GM18951 (cell line): ENCODE measurements around the gene SCLY.

ENCODE experiments used
- POLR2A ChIP-seq: IDR thresholded peaks from 4 replicates; pipeline ENCODE4 v1.6.1; 2011; ENCODE audit warnings: mild to moderate bottlenecking; ENCODE audit not compliant: insufficient read length, insufficient read depth; ENCODE audit errors: extremely low read depth
- in situ Hi-C: fragments of 300-500 bp; cut with MboI; formaldehyde crosslinking; loops from one replicate; pipeline ENCODE4 v1.12.0; 2022; ENCODE audit warnings: low sequenced_read_pairs, mixed read lengths, inconsistent platforms; ENCODE audit not compliant: unreplicated experiment

The SCLY gene, protein sequence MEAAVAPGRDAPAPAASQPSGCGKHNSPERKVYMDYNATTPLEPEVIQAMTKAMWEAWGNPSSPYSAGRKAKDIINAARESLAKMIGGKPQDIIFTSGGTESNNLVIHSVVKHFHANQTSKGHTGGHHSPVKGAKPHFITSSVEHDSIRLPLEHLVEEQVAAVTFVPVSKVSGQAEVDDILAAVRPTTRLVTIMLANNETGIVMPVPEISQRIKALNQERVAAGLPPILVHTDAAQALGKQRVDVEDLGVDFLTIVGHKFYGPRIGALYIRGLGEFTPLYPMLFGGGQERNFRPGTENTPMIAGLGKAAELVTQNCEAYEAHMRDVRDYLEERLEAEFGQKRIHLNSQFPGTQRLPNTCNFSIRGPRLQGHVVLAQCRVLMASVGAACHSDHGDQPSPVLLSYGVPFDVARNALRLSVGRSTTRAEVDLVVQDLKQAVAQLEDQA

DNA sequence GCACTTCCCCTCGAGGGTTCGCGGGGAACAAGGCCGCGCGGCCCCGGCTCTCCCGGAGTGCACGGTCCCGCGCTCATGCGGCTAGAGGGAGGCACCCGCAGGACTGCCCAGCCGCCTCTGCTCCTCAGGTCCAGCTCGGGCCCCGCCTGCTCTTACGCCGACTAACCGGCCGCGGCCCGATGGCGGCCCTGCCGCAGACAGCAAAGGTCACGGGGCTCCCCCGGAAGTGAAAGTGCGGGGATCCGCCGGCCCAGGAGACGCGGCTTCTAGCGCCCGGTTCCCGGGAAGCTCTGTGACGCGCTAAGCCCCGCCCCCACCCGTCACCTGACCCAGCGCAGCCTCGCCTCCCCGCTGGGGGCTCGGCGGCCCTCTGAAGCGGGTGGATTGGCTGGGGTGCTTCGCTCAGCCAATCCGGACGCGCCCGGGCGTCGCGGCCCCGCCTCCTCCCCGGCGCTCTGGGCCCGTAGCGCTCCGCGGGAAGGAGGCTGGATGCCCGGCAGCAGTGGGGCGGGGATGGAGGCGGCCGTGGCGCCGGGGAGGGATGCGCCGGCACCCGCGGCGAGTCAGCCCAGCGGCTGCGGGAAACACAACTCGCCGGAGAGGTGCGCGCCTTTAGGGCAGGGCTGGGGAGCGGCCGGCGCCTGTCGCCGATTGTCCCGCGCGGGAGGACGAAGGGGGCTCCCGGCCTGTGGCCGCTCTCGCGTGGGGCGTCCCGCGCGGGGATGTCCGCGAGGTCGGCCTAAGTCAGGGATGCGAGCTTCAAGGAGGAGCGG is at the start of gene SCLY:
TSS of gene SCLY (plus strand) at position 460 of the 773 bp plus-strand sequence. CDS start at position 514, 54 bp downstream.
- in situ Hi-C loops = no loop called here
- TF ChIP-seq POLR2A = peak; percentile 89

DNA sequence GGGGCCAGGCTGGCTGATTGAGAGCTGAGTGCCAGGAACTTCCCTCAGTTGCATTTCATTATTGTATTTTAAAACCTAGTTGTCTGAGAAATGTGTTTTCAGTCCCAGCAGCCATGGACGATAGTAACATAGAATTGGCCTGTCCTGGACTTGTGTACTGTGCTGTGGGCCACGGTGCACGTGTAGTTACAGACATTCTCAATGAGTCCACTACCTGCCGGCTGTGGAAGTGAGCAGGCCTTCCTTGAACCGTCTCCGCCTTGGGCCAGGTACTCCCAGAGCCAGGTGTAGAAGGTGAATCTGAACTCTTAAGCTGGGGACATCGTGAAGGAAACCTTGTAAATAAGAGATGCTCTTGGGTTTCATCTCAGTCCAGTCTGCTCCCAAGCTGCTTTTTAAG is 47.0 kb upstream of the SCLY start:
- in situ Hi-C loops = no loop called here
- no peak for TF ChIP-seq POLR2A

DNA sequence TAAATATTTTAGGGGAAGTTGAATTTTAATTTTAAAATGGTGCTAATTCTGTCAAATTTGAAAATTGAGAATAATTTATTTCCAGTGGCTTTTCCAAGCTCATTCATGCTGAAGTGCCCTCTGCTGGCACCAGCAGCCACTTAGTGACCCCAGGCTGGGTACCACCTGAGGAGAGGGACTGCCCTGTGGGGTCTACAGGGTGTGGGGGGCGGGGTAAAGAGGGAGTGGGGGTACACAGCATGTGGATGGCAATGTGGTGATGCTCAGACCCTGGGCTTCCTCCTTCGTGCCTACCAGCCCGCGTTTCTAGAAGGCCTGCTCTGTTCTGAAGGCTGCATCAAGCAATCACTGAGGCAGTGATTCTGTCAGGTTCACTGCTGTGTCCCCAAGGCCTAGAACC is 45.1 kb upstream of the SCLY start:
- no peak for TF ChIP-seq POLR2A
- in situ Hi-C loops = no loop called here

DNA sequence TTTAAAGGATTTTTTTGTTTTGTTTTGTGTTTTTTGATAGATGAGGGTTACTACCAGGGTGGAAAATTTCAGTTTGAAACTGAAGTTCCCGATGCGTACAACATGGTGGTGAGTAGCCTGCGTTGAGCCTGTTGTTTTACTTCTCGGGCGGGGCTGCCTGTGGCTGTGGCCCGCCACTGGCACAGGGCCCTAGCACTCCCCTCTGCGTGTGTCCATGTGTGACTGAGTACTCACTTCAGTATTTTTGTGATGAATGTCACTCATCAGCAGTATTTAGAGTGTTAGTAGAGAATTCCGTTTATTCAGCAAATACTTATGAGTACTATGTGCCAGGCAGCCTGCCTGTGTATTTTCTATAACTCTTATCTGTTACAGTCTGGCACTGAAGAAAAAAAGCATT is 44.3 kb upstream of the SCLY start:
- in situ Hi-C loops = no loop called here
- no peak for TF ChIP-seq POLR2A

DNA sequence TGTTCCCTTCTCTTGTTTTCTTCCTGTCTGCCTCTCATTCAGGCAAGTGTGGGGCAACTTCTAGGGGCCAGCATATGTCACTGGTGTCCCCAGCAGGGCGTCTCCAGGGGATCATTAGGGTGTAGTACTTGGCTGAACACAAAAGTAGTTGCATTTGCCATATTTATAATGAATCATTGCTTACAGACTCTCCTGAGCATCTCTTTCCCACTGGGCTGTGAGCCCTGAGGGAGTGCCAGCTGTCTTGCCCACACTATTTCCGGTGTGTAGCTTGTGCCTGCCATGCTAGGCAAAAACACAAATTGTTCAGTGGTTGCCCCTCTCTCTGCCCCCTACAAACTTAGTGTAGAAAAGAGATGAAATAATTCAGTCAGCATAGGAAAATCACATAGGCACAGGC is 40.8 kb upstream of the SCLY start:
- in situ Hi-C loops = no loop called here

DNA sequence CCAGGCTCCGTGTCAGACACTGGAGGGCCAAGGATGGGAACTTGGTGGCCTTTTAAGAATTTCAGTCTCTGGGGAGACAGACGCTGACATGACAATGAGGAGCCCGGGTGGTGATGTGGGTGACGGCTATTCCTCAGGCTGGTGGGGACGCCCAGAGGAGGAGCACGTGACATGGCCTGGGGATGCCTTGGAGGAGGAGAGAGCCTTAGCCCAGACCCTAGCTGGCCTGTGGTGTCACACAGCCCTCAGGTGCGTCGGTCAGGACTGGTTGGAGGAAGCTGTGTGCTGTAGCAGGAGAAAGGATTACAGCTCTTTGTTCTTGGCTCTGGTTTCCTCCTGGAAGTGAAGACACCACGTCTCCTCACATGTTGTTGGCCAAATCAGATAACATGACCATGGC is 40.0 kb upstream of the SCLY start:
- no peak for TF ChIP-seq POLR2A
- in situ Hi-C loops = no loop called here

More for the DNA sequence above, 40.8 kb upstream of the SCLY start:
- no peak for TF ChIP-seq POLR2A

DNA sequence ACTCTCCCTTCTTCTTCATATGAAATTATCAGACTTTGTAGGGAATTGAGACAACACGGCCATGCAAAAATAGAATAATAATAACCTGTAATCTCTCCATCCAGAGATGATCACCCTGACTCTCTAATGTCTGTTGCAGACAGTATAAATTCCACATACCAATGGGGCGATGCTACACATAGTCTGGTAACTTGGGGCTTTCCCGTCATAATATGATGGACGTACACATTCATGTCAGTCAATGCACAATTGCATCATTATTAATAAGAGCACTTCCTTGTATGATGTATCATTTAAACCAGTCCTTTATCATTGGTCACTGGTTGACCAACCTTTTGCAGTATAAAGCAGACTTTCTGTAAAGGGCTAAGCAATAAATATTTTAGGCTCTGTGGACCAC is 39.5 kb upstream of the SCLY start:
- in situ Hi-C loops = no loop called here
- no peak for TF ChIP-seq POLR2A

DNA sequence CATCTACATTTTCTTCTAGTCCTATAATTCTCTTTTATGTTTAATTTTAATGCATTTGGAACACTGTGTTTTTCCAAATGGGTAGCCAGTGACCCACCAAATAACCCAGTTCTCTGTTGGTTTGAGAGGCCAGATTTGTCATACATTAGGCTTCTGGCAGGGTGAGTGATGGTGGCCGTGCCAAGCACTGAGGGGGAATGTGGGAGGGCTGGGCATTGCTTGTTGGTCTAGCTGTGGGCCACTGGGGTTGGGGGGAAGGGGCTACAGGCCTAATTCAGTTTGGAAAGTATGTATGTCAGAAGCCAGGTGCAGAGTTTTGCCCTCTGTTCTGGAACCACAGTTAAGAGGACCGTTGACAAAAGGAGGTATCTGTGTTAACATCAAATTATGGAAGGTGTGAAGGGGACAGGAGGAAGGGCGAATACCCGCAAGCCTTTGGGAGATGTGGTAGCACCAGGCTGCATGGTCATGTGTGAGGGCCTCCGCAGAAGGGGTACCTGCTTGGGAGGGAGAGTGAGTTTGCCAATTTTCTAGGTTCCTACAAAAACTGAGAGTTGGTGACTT is 38.1 kb upstream of the SCLY start:
- no peak for TF ChIP-seq POLR2A
- in situ Hi-C loops = no loop called here

DNA sequence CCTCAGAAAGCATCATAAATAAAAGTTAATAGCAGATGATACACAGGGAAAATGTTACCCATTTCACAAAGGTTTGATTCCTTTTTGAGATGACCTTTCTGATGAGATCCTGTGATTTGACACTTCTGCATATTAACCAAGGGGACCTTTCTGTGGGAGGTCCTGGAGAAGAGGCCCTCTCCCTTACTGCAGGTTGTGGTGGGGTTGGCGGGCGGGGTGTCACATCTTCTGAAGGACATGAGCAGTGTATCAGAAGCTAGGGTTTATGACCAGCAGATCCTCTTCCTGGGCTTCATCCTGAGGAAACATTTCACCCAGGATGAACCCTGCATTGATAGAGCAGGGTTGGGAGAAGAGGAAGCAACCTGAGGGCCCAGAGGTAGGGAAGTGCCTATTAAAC is 37.2 kb upstream of the SCLY start:
- in situ Hi-C loops = no loop called here
- TF ChIP-seq POLR2A = no peak

DNA sequence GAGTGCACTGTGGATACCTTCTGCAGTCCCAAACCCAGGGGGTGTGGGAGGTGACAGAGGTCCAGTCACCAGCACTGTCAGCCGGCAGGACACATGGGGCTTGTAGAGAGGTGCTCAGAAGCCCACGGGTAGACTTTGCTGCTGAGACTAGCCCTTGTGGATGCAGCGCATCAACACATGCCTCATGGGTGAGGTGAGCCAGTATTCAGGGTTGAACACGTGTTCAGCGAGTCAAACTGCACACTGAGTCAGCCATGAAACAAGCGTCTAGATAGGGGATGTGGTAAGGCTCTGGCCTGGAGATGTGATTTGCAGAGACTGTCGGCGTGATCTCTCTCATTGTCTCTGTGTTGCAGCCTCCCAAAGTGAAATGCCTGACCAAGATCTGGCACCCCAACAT is 35.8 kb upstream of the SCLY start:
- in situ Hi-C loops = no loop called here
- no peak for TF ChIP-seq POLR2A

DNA sequence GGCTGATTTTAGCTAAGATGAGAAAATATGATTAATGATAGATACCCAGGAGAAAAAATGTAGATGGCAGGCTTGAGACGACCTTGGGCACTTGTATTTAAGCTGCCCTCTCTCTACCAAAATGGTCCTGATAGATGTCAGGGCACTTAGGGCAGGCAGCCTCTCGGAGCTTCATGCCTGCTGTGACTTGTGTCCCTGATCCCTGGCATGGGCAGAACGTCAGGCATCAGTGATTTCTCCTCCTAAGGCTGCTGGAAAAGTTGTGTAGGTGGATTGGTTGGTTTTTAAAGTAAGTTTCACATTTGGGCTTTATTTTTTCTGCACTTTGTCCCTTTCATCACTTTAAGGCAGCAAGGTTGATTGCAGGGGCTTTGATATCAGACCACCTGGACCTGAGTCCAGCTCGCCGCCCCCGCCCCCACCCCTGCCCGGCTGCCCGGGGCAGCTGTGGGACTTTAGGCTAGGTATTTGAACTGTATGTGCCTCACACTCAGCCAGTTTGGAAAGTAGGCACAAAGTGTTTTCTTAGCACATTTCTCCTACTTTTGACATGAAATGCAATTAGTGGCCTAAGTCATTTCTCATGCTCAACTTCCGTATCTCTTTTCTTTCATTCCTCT is 35.0 kb upstream of the SCLY start:
- TF ChIP-seq POLR2A = no peak
- in situ Hi-C loops = no loop called here

DNA sequence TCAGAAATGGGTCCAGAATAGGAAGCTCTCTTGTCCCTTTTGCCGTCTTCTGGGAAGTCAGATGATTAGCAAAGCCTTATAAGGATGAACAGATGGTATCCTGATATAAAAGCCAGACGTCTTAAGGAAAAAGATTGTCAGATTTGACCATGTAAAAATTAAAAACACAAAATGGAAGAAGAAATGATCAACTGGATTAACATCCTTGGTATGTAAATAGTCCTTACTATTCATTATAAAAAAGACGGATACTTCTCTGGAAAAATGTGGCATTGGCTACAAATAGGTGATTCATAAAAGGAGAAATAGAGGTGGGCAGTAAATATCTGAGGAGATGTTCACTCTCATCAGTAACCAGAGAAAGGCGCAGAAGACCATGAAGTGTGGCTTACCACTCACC is 33.7 kb upstream of the SCLY start:
- in situ Hi-C loops = no loop called here
- no peak for TF ChIP-seq POLR2A
